Activated CD4-positive, CD25-positive, alpha-beta regulatory T cell treated with anti-CD3 and anti-CD28 coated beads, Interleukin-2, amount 50 U/mL, for 24 hours (primary cell): Measurements from ENCODE around the gene ZNF350.
"Not testable (repeated sequence)": the region's sequence is repeated elsewhere in the genome, so short reads cannot be mapped to it uniquely, and the experiment has no call there.

ENCODE experiments used
- ATAC-seq, 2 donors: fragments of 150-1000 bp; cut with Tn5 transposase; one replicate each; pipeline ENCODE4 v1.10.0; 2021; ENCODE audit warnings: mild to moderate bottlenecking in 1 of 2, moderate library complexity in 1 of 2

ZNF350 gene

DNA sequence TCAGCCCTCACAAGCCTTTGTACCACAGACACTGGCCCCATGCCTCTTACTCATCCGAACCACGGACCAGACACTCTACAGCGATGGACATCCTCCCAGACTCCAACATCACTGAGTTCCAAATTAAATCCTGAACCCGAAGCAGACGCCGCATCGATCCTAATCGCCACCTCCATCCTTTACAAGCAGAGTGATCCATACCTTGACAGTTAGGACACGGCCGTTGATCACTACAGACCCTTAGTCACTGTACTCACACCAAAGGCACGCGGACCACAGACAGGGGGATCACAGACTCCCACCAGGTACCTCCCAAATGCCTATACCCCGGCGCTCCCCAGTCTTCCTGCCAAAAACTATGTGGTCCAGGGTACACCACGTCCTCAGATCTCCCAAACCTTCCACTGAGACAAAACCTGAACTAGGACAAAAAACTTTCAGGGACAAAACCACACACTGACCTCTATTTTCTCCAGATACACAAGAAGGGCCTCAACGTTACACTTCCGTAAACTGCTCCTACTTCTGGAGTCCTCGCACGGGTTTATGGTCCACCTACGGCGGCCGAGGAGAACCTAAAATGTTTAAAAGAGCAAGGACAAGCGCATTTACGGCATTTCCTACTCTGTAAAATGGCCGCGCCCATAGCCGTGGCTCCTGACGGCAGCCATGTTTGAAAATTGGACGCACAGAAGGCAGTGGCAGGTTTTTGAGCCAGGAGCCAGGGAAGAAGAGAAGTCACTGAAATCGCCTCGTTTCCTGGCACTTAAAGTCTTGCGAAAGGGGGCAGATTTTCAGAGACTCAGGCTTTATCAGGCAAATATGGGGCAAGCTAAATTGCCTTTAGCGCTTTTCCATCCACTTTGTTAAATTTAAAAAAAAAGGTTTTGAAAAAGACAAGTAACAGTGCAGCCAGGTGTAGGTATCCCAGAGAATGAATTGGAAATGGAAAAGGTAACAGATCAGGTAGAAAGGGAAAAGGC lies at the start of gene ZNF350:
ZNF350 (minus strand) TSS at position 532 of the 983 bp plus-strand sequence. CDS start 12,480 bp downstream, outside the sequence.
- peak; percentile 99 for ATAC-seq

DNA sequence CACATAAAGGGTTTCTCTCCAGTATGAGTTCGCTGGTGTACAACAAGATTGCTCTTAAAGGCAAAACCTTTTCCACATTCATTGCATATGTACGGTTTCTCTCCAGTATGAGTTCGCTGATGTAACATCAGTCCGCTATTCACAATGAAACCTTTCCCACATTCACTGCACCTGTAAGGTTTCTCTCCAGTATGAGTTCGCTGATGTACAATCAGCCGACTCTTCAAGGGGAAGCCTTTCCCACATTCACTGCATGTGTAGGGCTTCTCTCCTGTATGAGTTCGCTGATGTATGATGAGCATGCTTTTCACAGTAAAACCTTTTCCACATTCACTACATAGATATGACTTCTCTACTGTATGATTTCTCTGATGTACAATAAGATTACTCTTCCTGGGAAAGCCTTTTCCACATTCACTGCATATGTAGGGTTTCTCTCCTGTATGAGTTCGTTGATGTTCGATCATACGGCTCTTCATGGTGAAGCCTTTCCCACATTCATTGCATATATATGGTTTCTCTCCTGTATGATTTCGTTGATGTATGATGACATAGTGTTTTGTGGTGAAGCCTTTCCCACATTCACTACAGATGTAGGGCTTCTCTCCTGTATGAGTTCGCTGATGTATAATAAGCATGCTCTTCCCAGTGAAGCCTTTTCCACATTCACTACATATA lies 47.5 kb upstream of the ZNF350 start:
- ATAC-seq, result no peak

DNA sequence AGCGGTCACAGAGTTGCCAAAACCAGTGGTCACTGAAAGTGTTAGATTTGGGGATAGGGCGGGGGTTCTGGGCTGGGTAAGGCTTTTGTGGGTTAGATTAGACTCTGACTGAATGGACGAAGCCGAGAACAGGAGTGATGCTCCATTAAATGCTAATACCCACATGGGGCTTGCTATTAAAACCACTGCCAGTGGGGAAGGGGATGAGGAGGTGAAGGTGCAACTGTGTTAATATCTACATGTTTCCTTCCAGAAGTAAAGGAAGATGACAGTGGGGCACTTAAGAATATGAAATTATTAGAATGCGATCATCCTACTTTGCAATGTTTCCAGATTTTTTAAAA lies 42.1 kb upstream of the ZNF350 start:
- ATAC-seq, result peak; percentile 8 to 22

DNA sequence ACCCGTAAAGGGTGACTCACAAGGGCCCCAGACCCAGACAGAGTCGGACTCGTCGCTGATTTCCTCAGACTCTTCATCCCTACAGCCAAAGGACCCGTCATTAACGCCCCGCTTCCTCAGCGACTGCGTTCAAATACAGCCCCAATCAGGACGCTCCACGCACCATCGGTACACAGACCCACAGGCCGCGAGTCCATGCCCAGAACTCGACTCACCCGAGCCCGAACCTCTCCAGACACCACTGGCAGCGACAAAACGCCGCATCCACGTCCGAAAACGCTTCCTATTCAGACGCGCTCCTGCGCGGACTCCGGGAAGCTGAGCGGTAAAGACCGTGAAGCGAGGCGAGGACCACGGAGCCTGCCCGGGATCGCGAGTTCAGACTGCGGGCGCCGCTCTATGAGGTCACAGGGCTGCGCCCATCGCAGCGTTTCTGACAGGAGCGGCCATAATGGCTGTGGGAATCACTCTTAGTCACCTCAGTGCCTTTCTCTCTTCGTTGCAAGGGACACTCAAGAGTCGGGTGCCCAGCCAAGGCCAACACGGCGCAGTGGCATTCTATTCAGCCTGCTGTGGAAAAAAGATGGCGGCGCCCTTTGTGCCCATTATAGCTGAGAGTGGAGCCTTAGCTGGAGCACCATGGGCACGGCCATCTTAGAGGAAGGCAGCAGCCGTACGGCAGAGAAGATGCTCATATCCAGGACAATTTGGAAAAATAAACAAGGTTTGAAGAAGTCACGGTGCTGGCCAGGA lies 41.6 kb upstream of the ZNF350 start, which contains the start of gene ZNF614:
ZNF614 (minus strand) TSS at position 353 of the 753 bp plus-strand sequence. CDS start 2,634 bp downstream, outside the sequence.
- ATAC-seq, result peak; percentile 94 to 95

DNA sequence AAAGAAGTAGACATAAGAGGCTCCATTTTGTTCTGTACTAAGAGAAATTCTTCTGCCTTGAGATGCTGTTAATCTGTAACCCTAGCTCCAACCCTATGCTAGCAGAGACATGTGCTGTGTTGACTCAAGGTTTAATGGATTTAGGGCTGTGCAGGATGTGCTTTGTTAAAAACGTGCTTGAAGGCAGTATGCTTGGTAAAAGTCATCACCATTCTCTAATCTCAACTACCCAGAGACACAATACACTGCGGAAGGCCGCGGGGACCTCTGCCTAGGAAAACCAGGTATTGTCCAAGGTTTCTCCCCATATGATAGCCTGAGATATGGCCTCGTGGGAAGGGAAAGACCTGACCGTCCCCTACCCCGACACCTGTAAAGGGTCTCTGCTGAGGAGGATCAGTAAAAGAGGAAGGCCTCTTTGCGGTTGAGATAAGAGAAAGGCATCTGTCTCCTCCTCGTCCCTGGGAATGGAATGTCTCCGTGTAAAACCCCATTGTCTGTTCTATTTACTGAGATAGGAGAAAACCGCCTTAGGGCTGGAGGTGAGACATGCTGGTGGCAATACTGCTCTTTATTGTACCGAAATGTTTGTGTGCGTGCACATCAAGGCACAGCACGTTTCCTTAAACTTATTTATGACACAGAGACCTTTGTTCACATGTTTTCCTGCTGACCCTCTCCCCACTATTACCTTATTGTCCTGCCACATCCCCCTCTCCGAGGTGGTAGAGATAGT lies 39.8 kb upstream of the ZNF350 start:
- not testable (repeated sequence) for ATAC-seq

DNA sequence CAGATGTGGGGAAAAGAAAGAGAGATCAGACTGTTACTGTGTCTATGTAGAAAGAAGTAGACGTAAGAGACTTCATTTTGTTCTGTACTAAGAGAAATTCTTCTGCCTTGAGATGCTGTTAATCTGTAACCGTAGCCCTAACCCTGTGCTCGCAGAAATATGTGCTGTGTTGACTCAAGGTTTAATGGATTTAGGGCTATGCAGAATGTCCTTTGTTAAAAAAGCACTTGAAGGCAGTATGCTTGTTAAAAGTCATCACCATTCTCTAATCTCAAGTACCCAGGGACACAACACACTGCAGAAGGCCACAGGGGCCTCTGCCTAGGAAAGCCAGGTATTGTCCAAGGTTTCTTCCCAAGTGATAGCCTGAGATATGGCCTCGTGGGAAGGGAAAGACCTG lies 37.8 kb upstream of the ZNF350 start:
- not testable (repeated sequence) for ATAC-seq

DNA sequence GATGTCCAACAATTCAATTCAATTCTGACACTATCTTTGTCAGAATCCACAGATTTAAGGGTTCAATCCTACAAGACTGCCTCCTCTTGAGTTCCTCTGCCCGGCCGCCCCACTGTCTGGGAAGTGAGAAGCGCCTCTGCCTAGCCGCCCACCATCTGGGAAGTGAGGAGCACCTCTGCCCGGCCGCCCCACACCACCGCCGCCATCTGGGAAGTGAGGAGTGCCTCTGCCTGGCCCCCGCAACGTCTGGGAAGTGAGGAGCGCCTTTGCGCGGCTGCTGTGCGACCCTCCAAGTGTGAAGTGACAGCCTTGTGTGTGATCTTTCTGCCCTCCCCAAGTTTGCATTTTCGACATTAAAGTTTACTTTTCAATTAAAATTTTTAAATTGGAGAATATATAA lies 35.6 kb upstream of the ZNF350 start:
- ATAC-seq, result no peak

DNA sequence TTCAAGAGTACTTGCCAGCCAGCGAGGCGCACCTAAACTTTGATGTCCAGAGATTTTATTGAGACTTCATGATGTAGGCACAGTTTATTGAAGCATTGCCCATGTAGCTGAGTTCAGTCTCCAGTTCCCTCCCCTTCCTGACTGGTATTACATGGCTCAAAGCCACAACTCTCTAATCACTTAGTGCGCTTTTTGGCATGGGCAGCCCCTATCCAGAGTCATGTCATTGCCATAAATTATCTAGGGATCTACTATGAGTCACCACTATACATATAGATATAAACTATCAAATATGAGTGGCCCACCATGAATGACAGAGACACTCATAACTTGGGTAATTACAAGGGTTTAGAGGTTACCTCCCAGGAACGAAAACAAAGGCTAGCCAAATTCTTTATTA lies 33.9 kb upstream of the ZNF350 start:
- ATAC-seq, result no peak

DNA sequence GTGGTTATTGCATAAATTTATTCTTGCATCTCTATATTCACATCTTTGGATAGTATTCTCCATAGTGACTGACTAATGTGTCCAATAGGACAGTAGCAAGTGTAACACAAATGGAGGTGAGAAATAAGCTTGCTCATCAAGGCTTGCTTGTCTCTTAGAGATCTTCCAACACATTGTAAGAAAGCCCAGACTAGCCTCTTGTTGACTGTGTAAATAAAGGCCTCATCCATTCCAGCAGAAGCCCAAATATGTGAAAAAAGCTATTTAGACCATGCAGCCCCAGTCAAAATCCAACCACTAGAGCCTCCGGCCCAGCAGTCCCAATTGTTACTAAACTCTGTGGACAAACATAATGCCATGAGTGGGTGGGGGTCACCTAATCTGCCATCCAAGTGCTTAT lies 24.0 kb upstream of the ZNF350 start:
- no peak for ATAC-seq

DNA sequence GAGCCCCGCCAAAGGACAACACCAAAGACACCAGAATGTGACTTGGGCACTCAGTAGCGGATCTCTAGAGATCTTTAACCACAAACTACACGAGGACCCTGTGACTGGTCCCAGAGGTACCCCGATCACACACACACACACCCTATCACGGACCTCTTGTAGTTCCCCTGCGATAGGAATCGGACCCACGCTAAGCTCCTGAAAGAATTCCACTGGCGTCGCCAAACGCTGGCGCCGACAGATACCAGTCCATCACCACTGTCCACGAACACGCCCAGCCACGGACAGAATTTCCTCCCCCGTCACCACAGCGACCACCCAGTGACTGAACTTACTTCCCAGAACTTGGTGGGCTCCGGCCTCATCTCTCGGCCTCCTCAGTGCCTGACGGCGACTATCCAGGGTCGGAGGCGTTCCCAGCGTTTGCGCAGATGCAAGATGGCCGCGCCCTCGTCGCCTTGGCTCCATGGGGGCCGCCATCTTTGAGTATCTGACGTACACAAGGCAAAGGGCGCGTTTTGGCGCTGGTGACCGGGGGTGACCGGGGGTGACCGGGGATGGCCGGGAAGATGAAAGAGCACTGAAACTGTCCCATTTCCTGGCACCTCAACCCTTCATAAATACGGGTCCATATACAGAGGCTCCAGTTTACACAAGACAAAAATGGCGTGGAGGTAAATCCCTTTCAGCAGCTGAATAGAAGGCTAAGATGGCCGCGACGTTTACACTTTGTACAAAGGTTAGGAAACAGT lies 21.3 kb upstream of the ZNF350 start, which contains the start of gene ZNF615:
ZNF615 (minus strand) TSS at position 406 of the 752 bp plus-strand sequence. CDS start 4,500 bp downstream, outside the sequence.
- ATAC-seq, result peak; percentile 96 to 98

DNA sequence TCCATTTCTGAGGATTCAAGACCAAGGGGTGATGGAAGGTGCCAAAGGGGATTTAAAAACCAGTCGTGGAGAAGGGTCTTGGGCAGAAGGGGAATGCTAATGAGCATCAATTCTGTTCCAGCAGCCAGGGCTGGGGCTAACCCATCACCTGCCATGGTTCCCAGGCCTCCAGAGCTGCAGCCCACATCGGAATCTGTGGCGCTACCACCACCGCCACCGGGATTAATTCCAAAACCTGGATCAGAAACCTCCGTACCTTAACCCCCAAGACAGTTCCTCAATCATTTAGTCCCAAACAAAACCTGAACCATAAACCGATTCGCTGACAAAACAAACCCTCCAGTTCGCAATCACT lies 20.8 kb upstream of the ZNF350 start:
- no peak for ATAC-seq

DNA sequence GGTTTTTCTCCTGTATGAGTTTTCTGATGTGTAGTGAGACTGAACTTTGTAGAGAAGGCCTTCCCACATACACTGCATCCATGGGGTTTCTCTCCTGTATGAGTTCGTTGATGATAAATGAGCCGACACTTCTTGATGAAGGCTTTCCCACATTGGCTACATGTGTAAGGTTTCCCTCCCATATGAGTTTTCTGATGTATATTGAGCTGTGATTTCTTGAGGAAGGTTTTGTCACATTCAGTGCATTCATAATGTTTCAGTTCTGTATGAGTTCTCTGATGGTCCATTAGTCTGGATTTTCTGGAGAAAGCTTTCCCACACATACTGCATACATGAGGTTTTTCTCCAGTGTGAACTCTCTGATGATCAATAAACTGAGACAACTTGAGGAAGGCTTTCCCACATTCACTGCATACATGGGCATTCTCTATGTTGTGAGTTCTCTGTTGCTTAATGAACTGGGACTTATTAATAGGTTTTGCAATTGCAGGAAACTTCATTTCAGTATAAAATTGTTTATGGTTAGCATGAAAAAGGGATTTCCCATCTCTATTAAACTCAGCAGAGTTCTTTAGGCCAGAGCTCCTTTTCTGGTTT lies 7.5 kb upstream of the ZNF350 start:
- no peak for ATAC-seq

DNA sequence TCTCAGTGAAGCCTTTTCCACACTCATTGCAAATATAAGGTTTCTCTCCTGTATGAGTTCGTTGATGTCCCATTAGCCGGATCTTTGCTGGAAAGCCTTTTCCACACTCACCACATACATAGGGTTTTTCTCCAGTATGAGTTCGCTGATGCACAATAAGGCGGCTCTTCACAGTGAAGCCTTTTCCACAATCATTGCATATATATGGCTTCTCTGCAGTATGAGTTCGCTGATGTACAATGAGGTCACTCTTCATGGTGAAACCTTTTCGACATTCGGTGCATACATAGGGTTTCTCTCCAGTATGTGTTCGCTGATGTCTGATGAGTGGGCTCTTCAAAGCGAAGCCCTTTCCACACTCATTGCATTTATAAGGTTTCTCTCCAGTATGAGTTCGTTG lies 6.8 kb upstream of the ZNF350 start:
- ATAC-seq, result no peak

DNA sequence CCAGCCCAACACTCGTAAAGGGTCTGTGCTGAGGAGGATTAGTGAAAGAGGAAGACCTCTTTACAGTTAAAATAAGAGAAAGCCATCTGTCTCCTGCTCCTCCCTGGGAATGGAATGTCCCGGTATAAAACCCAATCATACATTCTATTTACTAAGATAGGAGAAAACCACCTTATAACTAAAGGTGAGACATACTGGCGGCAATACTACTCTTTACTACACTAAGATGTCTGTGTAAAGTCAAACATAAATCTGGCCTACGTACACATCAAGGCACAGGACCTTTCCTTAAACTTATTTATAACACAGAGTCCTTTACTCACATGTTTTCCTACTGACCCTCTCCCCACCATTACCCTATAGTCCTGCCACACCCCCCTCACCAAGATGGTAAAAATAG lies 3.3 kb downstream of the ZNF350 start:
- no peak for ATAC-seq

DNA sequence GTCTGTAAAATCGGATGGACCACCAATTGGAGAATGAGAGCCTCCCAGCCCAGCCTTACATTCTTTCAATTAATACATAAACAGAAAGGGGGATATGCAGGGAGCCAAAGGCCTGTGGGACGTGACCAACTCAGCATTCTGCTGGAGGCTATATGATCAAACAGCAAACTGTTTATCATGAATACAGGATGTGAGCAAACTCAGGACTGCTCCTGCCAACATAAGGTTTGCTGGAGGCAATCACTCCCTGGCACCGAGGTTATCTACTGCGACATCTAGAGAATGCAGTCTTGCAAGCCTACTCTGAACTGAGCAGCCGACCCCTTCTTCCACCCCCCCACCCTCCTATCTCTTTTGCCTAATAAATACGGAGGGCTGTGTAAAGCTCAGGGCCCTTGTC lies 5.7 kb downstream of the ZNF350 start:
- not testable (repeated sequence) for ATAC-seq

DNA sequence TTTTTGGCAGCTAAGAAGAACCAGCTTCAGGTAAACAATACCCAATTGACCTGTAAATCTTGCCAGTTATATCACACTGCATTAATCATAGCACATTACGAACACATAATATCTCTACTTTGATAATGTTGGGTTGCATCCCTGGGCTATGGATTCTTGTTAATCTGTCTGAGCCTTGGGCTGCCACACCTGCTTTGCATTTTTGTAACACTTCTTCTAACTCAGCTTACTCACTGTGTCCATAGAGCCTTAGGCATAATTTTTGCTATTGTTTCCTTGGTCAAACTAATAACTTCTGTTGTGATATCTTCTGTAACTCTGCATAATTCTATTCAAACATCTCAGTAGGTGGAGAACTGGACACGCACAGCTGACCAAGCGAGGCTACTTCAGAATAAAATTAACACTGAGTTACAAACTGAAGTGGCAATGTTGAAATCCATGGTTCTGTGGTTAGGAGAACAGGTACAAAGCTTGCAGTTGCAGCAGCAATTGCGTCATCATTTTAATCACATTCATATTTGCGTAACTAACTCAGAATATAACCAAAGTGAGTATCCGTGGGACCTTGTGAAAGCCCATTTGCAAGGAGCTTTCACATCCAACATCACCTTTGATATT lies 6.4 kb downstream of the ZNF350 start:
- no peak for ATAC-seq

DNA sequence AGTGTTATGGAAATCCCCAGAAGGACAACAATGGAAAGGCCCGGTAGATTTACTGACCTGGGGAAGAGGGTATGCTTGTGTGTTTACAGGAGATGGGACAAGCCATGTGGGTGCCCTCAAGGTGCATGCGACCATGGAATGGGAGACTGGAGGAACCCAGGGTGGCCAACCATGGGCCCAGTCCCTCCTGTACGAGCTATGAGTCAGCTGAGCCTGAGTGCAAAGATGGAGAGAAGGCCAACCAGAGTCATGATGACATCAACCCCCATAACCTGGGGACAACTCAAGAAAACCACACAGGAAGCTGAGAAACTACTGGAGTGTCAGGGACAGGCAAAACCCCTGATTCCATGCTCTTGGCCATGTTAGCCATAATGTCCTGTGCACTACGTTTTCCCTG lies 7.8 kb downstream of the ZNF350 start:
- ATAC-seq, result no peak

DNA sequence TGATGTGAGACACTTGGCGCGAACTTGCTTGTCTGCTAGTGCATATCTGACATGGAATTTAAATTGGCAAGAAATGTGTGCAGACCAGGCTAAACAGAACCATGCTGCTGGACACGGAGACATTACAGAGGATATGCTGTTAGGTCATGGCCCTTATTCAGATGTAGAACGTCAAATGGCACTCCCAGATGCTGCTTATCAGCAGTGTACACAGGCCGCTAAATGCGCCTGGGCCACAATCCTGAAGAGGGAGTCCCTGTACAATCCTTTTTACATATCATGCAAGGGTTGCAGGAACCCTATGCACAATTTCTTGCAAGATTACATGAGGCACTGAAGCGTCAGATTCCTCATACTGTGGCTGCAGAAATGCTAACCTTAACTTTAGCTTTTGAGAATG lies 9.3 kb downstream of the ZNF350 start:
- ATAC-seq, result no peak

DNA sequence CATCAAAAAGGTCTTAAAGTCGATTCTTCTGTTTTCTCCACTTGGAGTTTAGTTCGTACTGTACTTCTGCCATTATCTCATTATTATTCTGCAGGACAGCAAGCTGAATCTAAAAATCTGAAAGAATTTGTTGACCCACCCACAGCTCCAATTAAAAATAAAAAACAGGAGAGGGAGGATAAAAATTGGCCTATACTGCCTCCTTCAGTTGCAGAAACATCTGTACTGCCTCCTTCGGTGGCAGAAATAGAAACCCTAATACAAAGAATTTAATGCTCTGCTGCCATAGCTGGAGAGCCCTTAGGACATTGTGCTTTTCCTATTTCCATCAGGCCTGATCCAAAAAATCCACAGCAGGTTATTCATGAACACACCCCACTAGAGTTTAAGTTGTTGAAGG lies 9.8 kb downstream of the ZNF350 start:
- no peak for ATAC-seq

DNA sequence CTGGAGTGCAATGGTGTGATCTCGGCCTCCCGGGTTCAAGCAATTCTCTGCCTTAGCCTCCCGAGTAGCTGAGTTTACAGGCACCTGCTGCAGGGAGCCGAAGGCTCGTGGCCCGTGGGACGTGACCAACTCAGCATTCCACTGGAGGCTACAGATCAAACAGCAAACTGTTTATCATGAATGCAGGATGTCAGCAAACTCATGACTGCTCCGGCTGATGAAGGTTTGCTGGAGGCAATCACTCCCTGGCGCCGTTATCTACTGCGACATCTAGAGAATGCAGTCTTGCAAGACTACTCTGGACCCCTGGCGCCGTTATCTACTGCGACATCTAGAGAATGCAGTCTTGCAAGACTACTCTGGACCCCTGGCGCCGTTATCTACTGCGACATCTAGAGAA lies 10.9 kb downstream of the ZNF350 start:
- ATAC-seq, result not testable (repeated sequence)

DNA sequence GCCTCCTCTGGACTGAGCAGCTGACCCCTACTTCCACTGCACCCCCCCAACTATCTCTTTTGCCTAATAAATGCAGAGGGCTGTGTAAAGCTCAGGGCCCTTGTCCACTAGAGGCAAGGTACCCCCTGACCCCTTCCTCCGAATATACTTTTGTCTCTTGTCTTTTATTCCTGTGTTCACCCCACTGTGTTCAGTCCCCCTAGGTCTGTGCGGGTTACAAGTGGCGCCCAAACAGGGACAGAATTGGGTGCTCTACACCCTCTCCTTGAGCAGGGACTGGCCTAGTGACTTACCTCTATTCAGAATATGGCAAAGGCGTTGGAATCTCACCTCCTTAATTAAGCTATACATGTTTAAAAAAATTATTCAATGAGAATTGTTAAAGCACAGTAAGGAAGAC lies 15.0 kb downstream of the ZNF350 start:
- no peak for ATAC-seq
